ENCODE measurements around the gene DDX19B.
A peak's percentile ranks its signal among the peaks of the same experiment; 100 is the strongest.

The DDX19B gene

DNA sequence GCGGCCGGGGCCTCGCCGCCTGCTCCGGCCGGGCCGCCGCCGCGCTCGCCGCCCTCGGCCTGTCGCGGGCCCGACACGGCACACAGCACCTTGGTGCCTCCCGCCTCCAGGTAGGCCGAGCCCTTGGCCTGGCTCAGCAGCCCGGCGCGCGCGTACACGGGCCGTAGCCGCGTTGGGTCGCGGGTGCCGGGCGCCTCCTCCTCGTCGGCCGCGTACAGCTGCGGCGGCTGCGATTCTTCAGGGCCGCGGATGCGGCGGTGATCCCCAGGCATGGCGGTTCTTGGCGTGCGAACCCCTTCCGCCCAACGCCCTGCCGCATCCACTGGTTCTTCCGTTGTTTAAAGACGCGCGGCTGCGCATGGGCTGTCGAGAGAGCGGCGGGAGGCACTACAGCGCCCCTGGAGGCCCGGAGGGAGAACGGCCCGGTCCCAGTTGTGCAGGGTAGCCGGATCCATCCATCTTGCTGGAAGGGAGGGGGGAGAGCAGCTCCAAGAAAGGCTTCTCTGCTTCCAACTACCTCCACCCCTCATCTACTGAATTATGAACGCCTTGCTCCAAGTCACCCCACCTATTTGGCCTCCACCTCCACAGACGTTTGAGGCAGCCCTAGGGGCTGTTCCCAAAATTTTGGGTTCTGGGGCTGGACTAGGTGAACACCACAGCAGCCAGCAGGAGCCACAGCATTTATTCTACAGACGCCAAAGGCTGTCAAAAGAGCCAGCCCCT is 47.2 kb upstream of the DDX19B start, which contains the start of gene EXOSC6:
TSS of gene EXOSC6 (minus strand) at position 312 of the 726 bp plus-strand sequence. CDS start at position 272, 40 bp downstream.
- DNase-seq (ENCODE audit: low read depth in 1 of 2, low spot score in 1 of 2), result peak; percentile 93 to 96
- H3K4me3 ChIP-seq (replicated peaks; ENCODE audit: insufficient read depth, low read length), result peak within 1 kb of the TSS; percentile 81
- peak within 1 kb of the TSS; percentile 80 for H3K27ac ChIP-seq (replicated peaks)

DNA sequence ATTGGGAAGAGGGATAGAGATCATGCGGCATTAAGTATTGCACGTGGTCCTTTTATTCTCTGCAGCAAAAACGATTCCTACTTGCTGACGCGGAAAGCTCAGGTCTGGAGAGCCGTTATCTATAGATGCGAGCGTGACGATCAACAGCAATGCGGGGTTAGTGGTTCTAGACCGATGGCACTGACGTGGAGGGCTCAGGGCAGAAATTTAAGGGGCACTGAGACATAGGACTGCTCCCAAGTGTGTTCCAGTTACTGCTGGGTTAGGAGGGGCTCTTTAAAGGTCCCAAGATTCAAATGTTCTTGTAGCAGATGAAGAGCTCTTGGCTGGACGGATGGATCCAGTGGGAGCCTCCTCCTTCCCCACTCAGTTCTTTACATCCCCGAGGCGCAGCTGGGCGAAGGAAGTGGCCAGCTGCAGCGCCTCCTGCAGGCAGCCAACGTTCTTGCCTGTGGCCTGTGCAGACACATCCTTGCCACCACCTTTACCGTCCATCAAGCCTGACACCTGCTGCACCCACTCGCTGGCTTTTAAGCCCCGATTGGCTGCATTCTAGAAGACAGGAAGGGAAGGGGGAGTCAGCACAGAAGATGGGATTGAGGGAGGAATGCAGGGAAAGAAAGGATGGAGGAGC is 46.5 kb upstream of the DDX19B start:
- no peak for TF ChIP-seq GABPA (IDR thresholded peaks at IDR 0.05; ENCODE audit: low read depth)
- TF ChIP-seq, protein P1, sequence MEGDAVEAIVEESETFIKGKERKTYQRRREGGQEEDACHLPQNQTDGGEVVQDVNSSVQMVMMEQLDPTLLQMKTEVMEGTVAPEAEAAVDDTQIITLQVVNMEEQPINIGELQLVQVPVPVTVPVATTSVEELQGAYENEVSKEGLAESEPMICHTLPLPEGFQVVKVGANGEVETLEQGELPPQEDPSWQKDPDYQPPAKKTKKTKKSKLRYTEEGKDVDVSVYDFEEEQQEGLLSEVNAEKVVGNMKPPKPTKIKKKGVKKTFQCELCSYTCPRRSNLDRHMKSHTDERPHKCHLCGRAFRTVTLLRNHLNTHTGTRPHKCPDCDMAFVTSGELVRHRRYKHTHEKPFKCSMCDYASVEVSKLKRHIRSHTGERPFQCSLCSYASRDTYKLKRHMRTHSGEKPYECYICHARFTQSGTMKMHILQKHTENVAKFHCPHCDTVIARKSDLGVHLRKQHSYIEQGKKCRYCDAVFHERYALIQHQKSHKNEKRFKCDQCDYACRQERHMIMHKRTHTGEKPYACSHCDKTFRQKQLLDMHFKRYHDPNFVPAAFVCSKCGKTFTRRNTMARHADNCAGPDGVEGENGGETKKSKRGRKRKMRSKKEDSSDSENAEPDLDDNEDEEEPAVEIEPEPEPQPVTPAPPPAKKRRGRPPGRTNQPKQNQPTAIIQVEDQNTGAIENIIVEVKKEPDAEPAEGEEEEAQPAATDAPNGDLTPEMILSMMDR (IDR thresholded peaks at IDR 0.05; ENCODE audit: insufficient read depth, low read length), result peak; percentile 63
- Histone ChIP-seq H3K27me3 (ENCODE audit: insufficient read depth, poor library complexity, severe bottlenecking) (no peaks in the 10 kb centered on the region), H3K4me3 (replicated peaks; ENCODE audit: insufficient read depth, low read length) (no peak overlapping the region), H3K27ac (replicated peaks) (no peak overlapping the region)
- DNase-seq (ENCODE audit: low read depth in 1 of 2, low spot score in 1 of 2), result peak in 1 of 2 experiments; percentile 31

More for the DNA sequence above, 47.2 kb upstream of the DDX19B start, which contains the start of gene EXOSC6:
- no peaks in the 10 kb centered on the region for H3K27me3 ChIP-seq (ENCODE audit: insufficient read depth, poor library complexity, severe bottlenecking)
- TF ChIP-seq, protein P1 (IDR thresholded peaks at IDR 0.05; ENCODE audit: insufficient read depth, low read length), result peak; percentile 73
- TF ChIP-seq, protein P2, sequence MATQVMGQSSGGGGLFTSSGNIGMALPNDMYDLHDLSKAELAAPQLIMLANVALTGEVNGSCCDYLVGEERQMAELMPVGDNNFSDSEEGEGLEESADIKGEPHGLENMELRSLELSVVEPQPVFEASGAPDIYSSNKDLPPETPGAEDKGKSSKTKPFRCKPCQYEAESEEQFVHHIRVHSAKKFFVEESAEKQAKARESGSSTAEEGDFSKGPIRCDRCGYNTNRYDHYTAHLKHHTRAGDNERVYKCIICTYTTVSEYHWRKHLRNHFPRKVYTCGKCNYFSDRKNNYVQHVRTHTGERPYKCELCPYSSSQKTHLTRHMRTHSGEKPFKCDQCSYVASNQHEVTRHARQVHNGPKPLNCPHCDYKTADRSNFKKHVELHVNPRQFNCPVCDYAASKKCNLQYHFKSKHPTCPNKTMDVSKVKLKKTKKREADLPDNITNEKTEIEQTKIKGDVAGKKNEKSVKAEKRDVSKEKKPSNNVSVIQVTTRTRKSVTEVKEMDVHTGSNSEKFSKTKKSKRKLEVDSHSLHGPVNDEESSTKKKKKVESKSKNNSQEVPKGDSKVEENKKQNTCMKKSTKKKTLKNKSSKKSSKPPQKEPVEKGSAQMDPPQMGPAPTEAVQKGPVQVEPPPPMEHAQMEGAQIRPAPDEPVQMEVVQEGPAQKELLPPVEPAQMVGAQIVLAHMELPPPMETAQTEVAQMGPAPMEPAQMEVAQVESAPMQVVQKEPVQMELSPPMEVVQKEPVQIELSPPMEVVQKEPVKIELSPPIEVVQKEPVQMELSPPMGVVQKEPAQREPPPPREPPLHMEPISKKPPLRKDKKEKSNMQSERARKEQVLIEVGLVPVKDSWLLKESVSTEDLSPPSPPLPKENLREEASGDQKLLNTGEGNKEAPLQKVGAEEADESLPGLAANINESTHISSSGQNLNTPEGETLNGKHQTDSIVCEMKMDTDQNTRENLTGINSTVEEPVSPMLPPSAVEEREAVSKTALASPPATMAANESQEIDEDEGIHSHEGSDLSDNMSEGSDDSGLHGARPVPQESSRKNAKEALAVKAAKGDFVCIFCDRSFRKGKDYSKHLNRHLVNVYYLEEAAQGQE (IDR thresholded peaks at IDR 0.05; ENCODE audit: insufficient replicate concordance, low read depth), result peak; percentile 58
- peak; percentile 99 for TF ChIP-seq POLR2AphosphoS5 (IDR thresholded peaks at IDR 0.05; ENCODE audit: low read depth)
- TF ChIP-seq SPI1 (IDR thresholded peaks at IDR 0.05; ENCODE audit: borderline replicate concordance, low read depth), result peak; percentile 10; the same call in 1 of the 2 replicates
- peak; percentile 74 for TF ChIP-seq GABPA (IDR thresholded peaks at IDR 0.05; ENCODE audit: low read depth)

DNA sequence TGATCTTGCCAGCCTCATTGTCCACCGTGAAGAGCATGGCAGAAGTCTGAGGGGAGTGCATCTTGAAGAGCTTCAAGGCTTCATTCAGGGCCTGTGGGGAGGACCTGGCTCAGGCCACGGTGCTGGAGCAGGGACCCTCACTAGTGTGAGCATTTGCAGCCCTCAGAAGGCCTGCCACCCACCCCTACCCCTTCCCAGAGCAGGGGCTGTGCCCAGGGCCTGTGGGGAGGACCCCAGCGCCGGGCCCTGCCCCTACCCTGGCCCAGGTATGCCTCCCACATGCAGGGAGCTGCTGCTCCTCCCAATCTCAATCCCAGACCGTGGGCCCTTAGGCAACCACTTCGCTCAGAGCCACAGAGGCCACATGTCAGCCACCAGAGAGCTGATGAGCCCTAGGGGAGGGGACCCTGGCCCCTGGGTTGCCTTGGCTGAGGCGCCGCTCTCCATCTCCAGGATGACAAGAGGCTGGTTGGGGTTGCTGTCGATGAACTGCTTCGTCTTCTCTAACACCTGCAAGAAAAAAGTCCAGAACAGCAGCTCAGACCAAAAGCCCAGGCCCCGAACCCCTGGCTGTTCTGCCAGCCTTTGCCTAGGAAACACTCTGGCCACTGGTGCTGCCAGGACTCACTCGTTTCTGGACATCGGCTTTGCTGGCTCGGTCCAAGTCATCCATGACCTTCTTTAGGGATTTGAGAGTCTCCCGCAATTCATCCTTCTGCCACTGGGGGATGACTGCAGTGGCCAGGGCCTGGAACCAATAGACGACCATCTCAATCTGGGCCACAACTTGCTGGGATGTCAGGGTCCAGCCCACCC is 45.5 kb upstream of the DDX19B start:
- Histone ChIP-seq H3K27ac (replicated peaks) (no peak overlapping the region), H3K27me3 (ENCODE audit: insufficient read depth, poor library complexity, severe bottlenecking) (no peaks in the 10 kb centered on the region), H3K4me3 (replicated peaks; ENCODE audit: insufficient read depth, low read length) (no peak overlapping the region)
- DNase-seq (ENCODE audit: low read depth in 1 of 2, low spot score in 1 of 2), result peak in 1 of 2 experiments; percentile 46
- TF ChIP-seq, protein P1 (IDR thresholded peaks at IDR 0.05; ENCODE audit: insufficient read depth, low read length), result peak; percentile 65
- TF ChIP-seq, protein P2 (IDR thresholded peaks at IDR 0.05; ENCODE audit: insufficient replicate concordance, low read depth), result no peak
